ENCODE results near the gene CNTNAP2. TPM values are rescaled to one million over a fixed set of nuclear protein-coding genes. Genes with fewer than 3 reads are reported as not detected.

Gene CNTNAP2
- total RNA-seq, 1 donor, result 0.54 TPM

DNA sequence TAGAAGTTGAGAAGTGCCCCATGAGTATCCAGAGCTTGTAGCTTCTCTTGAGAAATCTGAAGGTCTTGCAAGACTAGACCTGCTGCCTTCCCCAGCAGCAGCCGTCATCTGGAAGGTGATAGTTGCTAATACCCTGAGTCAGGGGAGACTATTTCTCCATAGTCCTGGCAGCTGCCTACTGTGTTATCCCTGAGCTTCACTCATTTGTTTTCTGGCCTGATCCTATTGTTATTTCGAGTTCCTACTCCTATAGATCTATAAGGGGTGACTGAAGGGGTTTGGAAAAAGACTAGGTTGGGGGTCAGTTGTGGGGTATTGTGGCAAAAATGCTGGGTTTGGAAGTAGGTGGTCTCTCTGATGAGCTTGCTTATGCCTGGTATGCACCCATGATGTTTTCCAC, 297.8 kb downstream of the CNTNAP2 start:
- DNase-seq (ENCODE audit: low read depth in 2 of 3, low spot score in 2 of 3), result no peak

DNA sequence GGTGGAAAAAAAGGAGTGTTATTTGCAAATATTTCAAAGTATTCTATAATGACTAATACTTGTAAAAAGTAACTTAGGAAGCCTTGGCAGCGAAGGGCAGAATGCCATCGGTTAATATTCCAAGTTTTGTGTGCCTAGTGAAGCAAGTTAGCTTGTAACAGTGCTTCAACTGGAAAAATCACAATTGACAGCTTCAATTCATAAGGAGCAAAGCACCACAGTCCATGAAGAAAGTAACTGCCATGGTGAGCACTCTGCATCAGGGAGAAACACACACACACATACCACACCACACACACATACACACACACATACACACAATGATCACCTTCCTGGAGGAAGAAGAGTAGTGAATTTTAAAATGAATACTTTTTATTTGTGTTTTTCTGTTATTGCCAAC, 298.3 kb downstream of the CNTNAP2 start:
- DNase-seq (ENCODE audit: low read depth in 2 of 3, low spot score in 2 of 3), result no peak

DNA sequence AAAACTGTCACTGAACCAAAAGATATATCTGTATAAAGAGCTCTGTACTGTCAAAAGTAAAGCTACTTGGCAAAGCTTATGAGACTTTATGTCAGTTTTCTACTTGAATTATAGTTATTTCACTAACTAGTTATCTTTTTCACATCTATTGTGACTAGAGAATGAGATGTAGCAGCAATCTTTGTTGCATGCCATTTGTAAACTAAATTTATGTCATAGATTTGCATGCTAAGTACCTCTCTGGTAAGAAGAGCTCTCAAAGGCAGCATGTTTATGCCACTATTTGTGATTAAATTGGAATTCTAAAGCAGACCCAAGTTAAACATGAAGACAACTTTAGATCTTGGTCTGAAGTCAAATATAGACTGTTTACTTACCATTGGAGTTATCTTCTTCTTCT, 300.6 kb downstream of the CNTNAP2 start:
- no peak for DNase-seq (ENCODE audit: low read depth in 2 of 3, low spot score in 2 of 3)

DNA sequence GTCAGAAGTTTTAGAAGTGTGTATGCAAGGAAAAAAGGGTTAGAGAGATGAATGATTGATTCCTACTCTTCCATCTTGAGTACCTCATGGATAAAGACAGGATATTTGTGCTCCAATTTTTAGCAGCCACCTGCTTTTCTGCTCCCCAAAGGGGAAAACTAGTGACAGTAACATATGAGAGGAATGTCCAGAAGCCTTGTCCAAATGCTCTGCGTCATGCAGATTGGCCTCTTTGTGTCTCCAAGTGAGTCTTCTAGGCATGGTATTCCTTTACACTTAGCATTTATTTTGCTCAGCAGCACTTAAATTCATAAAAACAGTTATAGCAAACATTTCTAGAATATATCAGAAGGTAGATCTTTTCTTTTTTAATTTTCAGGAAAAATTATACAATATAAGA, 306.8 kb downstream of the CNTNAP2 start:
- no peak for DNase-seq (ENCODE audit: low read depth in 2 of 3, low spot score in 2 of 3)

DNA sequence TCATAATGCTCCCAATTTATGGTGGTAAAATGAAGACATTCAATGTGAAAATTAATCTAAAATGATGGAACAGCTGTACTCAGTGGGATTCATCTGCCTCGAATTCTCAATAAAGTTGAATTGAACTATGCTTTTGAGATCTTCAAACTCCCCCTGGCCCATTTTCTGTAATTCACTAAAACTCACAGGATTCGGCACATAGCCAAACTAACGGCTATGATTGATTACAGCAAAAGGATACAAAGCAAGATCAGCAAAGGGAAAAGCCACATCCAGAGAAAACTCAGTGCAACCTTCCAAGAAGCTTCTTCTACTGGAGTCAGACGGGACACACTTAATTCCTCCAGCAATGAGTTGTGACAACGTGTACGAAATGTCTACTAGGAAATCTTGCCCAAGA, 307.5 kb downstream of the CNTNAP2 start:
- no peak for DNase-seq (ENCODE audit: low read depth in 2 of 3, low spot score in 2 of 3)

DNA sequence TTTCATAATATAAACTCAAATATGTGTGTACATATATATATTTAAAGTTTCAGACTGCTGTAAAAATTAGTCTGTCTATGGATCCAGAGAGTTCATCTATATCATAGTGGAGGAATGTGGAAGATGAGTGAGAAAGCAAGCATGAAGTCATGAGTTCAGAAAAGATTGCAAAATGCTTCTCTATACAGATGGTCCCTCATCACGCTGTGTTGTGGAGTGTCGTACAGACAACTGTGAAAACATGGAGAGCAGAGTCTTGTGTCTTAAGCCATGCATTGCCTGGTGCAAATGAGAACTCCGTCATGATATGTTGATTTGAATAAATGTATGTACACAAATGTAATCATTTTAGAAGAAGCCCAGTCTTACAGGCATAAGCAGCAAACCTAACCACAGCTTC, 316.9 kb downstream of the CNTNAP2 start:
- DNase-seq (ENCODE audit: low read depth in 2 of 3, low spot score in 2 of 3), result no peak

DNA sequence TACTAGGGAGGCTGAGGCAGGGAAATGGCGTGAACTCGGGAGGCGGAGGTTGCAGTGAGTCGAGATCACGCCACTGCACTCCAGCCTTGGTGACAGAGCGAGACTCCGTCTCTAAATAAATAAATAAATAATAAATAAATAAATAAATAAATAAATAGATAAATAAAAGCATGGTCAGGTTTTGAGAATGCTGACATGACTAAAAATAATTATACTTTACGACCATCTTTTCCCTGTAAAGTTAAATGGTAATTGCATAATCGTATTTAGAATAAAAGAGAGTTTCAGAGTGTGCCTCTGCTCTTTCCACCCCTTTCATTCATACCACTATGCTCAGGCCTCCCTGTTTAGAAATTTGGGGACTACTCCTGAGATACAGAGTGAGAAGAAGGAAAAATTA, 326.5 kb downstream of the CNTNAP2 start:
- DNase-seq (ENCODE audit: low read depth in 2 of 3, low spot score in 2 of 3), result no peak

DNA sequence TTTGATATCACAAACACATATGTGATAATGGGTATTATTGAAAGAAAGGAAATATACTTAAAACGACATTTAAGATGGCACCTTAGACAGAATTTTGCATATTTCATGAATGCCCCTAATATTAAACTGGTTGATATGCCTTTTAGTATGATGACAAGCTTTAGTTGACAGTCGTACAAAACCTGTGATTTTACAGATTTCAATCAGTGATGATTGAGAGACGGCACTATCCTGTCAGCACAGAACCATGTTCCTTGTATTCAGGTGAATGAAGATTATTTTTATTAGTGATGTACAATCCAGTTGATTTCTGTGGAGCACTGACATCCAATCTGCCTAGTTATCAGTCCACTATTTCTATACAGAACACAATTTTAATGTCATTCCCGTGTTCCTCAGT, 333.0 kb downstream of the CNTNAP2 start:
- DNase-seq (ENCODE audit: low read depth in 2 of 3, low spot score in 2 of 3), result no peak

DNA sequence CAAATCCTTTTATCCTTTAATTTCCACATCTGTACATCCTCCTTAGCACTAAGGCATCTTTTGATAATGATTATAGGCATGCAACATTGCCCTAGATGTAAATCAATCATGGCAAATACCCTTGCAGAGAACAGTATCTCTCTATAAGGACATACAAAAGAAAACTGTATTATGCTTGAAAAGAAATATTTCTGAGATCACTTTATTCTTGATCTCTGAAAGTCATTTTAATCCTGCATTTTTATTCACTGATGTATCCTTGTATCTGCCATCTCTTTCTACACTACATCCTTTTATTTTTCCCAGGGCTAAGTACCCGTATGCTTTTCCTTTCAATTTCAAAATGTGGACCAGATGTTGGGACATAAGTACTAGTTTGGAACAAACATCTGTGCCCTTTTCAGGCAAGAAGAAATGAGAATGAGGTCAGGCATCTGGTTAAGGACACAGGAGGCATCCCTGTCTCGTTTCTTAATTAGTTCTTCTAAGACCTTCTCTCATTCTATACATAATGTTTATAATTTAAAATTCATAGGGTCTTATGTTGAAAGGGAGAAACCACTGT, 338.6 kb downstream of the CNTNAP2 start:
- no peak for DNase-seq (ENCODE audit: low read depth in 2 of 3, low spot score in 2 of 3)

DNA sequence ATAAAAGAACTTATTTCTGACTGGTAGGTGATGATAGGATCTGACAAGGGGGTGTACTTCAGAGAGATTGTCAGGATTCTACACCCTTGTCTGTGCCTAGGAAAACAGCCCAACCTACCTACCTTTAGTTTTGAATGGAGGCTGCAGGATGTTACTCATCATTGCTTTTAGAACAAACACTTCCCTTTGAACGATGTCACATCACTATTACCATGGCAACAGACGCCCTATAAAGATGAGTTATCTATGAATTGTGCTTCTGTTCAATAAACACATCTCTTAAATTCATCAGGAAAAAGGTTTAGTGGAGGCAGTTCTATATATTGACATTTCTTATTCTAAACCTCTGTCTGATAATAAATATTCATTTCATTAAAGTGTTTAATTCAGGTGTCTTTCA, 362.4 kb downstream of the CNTNAP2 start:
- DNase-seq (ENCODE audit: low read depth in 2 of 3, low spot score in 2 of 3), result no peak

DNA sequence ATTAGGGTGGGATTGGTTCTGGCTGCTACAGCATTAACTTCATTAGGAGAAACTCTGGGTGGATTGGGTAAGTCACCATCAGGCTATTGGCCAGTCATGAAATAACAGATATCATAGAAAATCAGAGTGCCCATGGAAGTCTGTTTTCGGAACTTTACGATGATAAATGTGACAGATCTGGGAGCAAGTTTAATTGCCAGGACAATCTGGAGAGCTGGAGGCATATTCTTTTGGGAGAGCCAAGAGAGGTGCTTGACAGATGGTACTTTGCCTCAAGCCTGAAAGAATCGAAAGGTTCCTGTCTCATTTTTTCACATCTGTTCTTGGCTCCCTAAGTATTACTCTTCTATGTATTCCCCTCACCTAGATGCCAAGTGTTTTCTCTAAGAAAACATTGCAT, 369.9 kb downstream of the CNTNAP2 start:
- no peak for DNase-seq (ENCODE audit: low read depth in 2 of 3, low spot score in 2 of 3)

DNA sequence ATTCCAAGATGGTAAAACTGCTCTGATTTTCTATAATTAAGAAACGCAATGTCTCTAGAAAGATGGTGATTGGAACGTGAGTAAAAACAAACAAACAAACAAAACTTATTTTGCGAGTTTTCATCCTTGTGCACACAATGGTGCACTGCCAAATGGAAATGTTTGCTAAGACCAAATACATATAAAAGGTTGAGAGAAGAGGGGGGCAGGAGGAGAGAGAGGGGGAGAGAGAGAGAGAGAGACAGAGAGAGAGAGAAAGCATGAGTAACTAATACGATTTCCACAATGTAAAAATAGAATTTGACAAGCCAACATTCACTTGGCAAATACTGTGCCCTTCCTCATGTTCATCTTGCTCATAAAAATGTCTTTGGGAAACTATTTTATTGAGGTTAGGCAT, 375.4 kb downstream of the CNTNAP2 start:
- DNase-seq (ENCODE audit: low read depth in 2 of 3, low spot score in 2 of 3), result no peak

DNA sequence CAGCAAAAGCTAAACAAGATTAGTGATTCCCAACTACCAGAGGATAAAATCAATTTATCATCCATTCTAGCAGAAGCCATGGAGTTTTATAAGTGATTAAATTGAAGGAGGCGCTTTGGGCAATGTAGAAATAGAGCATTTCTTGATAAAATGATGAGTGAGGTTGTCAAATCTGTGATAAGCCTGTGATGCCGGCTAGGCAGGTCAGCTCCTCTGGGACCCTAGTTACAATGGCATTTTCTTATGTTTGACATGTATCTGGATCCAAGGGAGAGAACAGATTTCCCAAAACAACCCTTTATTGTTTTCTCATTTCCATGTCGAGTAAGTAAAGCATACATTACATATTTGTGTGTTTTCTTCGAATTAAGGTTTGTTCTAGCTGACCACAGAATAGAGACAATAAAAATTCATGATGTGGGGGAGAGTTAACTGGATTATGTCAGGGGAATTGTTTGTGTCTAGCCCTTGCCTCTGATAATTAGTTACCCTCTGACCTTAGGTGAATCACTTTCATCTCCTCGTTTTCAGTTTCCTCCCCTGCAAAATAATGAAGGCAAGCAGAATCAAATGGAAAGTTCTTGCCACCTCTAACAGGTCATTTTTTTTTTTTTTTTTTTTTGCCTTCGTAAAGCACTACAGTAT, 378.5 kb downstream of the CNTNAP2 start:
- DNase-seq (ENCODE audit: low read depth in 2 of 3, low spot score in 2 of 3), result no peak

DNA sequence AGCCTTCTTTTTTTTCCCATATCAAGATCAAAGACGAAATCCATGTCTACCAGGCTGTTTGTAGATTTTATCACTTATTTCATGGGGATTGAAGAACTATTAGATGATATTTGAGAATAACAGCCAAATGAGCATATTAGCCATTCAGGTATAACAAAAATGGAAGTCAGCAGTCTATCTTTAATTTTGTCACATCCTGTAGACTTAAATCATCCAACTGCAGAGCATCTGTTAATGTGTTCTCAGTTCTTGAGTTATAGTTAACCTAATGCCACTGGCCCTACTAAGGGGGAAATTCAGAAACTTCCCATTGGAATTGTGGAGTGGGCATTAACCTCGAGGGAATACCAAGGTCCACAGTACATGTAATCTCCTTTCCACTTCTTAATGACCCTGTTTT, 380.1 kb downstream of the CNTNAP2 start:
- DNase-seq (ENCODE audit: low read depth in 2 of 3, low spot score in 2 of 3), result no peak

DNA sequence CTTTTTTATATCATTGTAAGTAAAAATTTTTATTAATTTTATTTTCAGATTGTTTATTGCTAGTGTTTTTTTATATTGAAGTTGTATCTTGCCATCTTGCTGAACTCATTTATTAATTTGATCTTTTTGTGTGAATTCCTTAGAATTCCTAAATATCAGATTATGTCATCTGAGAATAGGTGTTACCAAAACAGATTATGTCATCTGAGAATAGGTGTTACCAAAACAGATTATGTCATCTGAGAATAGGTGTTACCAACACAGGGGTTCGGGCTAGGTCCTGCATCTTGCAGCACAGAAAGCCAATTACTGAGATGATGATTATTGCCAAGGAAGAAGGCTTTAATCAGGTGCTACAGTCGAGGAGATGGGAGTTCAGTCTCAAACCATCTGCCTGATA, 383.4 kb downstream of the CNTNAP2 start:
- no peak for DNase-seq (ENCODE audit: low read depth in 2 of 3, low spot score in 2 of 3)

DNA sequence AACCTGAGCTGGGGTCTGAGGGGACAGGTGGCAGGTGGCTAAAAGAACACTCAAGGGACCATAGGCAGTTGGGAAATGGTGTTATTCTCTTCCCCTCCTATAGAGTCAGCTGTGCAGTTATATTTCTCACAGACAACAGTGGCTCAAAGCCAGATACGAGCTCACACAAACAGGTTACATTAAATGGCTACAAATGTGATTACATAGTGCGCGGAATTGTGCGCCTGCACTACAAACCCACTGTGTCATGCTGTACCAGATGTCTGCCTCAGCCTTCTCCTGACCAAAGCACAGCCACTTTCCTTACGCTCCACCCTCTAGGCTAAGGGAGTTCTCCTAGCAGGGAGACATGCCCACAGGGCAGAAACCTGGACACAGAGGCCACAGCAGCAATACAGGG, 387.2 kb downstream of the CNTNAP2 start:
- peak in 1 of 3 donors; percentile 5 for DNase-seq (ENCODE audit: low read depth in 2 of 3, low spot score in 2 of 3)

DNA sequence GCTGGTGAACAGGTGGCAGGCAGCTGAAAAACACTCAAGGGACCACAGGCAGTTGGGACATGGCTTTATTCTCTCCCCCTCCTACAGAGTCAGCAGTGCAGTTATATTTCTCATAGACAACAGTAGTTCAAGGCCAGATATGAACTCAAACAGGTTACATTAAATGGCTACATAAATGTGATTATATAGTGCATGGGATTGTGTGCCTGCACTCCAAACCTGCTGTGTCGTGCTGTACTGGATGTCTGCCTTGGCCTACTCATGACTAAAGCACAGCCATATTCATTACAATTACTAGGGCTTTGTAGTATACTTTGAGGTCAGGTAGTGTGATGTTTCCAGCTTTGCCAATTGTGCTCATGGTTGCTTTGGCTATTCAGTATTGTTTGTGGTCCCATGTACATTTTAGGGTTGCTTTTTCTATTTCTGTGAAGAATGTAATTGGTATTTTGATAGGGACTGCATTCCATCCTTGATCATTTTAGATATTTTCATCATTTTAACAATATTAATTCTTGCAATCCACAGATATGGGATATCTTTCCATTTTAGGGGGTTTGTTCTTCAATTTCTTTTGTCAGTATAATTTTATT, 393.6 kb downstream of the CNTNAP2 start:
- DNase-seq (ENCODE audit: low read depth in 2 of 3, low spot score in 2 of 3), result peak in 2 of 3 donors; percentile 15 to 16

DNA sequence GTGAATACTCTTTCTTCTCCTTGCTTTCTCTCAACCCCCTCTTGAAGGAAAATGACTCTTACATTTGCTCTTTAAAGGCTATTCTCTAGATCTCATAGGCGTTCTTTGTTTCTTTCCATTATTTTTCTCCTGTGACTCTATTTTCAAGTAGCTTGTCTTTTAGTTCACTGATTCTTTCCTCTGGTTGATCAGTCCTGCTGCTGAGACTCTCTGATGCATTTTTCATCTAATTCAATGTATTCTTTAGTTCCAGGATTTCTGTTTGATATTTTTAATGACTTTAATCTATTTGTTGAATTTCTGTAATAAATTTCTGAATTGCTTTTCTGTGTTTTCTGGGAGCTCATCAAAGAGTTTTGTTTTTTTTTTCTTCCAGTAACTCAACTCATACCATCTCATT, 397.7 kb downstream of the CNTNAP2 start:
- no peak for DNase-seq (ENCODE audit: low read depth in 2 of 3, low spot score in 2 of 3)

DNA sequence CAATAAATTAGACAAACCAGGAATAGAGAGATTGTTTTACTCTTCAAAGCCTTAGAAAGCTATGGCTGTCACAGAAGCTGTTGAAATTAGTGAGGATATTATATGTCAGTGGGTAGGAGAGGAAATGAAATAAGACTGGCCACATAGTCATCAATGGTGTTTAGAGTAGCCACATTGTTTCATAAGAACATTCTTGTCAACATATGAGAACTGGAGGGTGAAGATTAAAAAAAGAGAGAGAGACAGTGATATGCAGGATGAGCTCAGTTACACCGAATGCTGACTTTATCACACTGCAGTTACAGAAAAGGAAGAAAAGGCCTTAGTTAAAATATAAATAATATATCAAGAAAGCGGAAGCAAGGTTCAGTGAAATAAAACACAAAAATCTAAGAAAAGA, 412.0 kb downstream of the CNTNAP2 start:
- DNase-seq (ENCODE audit: low read depth in 2 of 3, low spot score in 2 of 3), result peak in 1 of 3 donors; percentile 36

DNA sequence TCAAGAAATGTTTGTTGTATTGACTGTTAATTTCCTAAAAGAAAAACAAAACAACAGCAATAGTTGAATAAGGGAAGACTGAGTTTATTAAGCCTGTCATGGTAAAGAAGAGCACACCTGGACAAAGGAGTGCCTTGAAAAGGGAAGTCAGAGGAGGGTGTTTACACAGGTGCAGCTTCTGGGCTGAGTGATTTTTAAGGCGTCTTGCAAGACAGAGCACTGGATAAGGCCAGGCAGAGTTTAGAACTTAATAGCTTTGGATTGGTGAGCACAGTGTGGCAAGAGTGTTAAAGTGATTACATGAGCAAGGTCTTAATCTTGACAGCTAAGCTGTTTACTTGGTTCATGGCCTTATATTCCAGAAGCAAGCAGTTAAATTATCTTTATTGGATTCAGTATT, 423.2 kb downstream of the CNTNAP2 start:
- DNase-seq (ENCODE audit: low read depth in 2 of 3, low spot score in 2 of 3), result no peak

DNA sequence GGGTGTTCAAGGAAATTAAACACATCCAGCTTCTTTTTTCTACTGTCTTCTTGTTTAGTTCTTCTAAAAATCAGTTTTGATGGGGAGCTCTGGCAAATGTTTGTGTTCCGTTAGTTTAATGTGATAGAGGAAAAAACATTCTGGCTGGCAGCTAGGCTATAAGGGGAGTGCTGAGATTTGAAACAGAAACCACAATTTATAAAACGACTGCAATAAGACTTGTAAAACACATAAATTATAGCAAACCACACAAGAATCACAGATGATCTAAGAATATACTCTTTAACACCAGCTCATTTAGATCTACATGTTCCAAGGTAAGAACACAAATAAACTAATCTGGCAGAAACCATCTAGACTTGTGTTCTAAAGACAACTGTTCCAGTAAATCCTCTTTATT, 425.5 kb downstream of the CNTNAP2 start:
- peak in 1 of 3 donors; percentile 16 for DNase-seq (ENCODE audit: low read depth in 2 of 3, low spot score in 2 of 3)

DNA sequence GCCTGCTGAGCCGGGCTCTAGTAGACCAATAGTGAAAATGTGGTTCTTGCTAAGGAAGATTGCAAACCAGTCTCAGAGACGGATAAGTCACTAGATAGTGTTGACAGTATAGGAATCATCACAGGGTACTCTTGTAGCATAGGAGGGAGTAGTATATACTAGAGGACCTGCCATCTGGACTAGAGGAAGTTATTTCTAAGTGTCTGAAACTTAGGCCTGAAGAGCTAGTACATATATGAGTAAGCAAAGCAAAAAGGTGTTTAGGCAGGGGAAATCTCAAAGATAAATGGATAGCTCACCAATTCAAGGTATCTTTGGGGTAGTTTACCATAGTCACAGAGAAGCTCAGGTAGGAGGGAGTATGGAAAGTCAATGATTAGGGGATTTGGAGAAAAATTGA, 428.1 kb downstream of the CNTNAP2 start:
- DNase-seq (ENCODE audit: low read depth in 2 of 3, low spot score in 2 of 3), result no peak

DNA sequence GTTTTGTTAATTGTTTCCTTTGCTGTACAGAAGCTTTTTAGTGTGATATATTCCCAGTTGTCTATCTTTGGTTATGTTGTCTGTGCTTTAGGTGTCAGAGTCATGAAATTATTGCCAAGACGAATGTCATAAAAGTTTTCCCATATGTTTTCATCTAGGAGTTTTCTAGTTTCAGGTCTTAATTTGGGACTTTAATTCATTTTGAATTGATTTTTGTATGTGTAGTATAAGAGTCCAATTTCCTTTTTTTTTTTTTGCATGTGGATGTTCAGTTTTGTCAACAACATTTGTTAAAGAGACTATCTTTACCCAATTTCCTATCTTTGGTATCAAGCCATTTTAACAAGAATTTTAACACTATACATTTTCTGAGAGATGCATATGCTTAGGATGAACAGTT, 432.2 kb downstream of the CNTNAP2 start:
- DNase-seq (ENCODE audit: low read depth in 2 of 3, low spot score in 2 of 3), result no peak

Measured in hematopoietic multipotent progenitor cell (in vitro differentiated cells).